Panc1 (cell line): Measurements from ENCODE around the gene TBC1D10A. TPM values are rescaled to one million over a fixed set of nuclear protein-coding genes. Genes with fewer than 3 reads are reported as not detected.

Source experiments
- ATAC-seq: fragments of 200-7000 bp; cut with Tn5 transposase; 2 replicates; pipeline ENCODE4 v1.9.1; 2020; ENCODE audit warnings: mild to moderate bottlenecking, moderate library complexity
- BruUV-seq: library from RNA; stranded (reverse); fragments of 400-500 nt; replicated peaks from 2 replicates; lab custom pipeline; 2021; lab: Mats Ljungman, UMichigan
- CTCF ChIA-PET: fragments of 300-600 bp; sonication (Branson Sonifier 250); formaldehyde crosslinking; loops from one replicate; lab custom pipeline; 2022; ENCODE audit warnings: antibody characterized with exemption; lab: Charles Lee
- POLR2A ChIA-PET: fragments of 300-600 bp; sonication (Branson Sonifier 250); formaldehyde crosslinking; loops from one replicate; lab custom pipeline; 2022; ENCODE audit warnings: antibody characterized with exemption; lab: Charles Lee
- DNase-seq: peaks from one replicate; pipeline ENCODE4 v3.0.0-alpha.2; 2010; ENCODE audit warnings: low read depth, low spot score
- H3K27ac ChIP-seq: 2 replicates; pipeline ENCODE4 v1.5.1; 2011; ENCODE audit warnings: mild to moderate bottlenecking, low read length, inconsistent platforms
- H3K27me3 ChIP-seq: fragments of 200-500 bp; sonication (Bioruptor generic); 2 replicates; pipeline ENCODE4 v1.6.0; 2014; ENCODE audit warnings: low read length, inconsistent platforms; ENCODE audit not compliant: control insufficient read depth, insufficient read depth
- H3K36me3 ChIP-seq: fragments of 200-500 bp; sonication (Bioruptor generic); 2 replicates; pipeline ENCODE4 v1.5.1; 2014; ENCODE audit warnings: inconsistent platforms, mild to moderate bottlenecking, low read length, moderate library complexity; ENCODE audit not compliant: control insufficient read depth, insufficient read depth
- H3K4me1 ChIP-seq: 2 replicates; pipeline ENCODE4 v1.5.1; 2011; ENCODE audit warnings: inconsistent platforms, mild to moderate bottlenecking, low read length, moderate library complexity; ENCODE audit not compliant: control insufficient read depth, insufficient read depth
- H3K4me3 ChIP-seq, 2 experiments: 2 replicates each; pipeline ENCODE4 v1.5.1; 2011 to 2012; ENCODE audit warnings: low read depth in 2 of 2, low read length in 2 of 2, mild to moderate bottlenecking in 2 of 2, inconsistent platforms in 1 of 2, moderate library complexity in 1 of 2
- H3K9me3 ChIP-seq: fragments of 200-500 bp; sonication (Bioruptor generic); 2 replicates; pipeline ENCODE4 v1.5.1; 2014; ENCODE audit warnings: low read depth, mild to moderate bottlenecking, inconsistent platforms, low read length, moderate library complexity; ENCODE audit not compliant: control insufficient read depth, insufficient read depth
- POLR2AphosphoS5 ChIP-seq: IDR thresholded peaks from 2 replicates; pipeline ENCODE4 v1.6.1; 2012; ENCODE audit warnings: mild to moderate bottlenecking, low read depth, low read length, moderate library complexity
- SIN3A ChIP-seq: IDR thresholded peaks from 2 replicates; pipeline ENCODE4 v1.6.1; 2012; ENCODE audit warnings: low read depth, mild to moderate bottlenecking, low read length, moderate library complexity, borderline replicate concordance; ENCODE audit not compliant: insufficient read depth
- TCF7L2 ChIP-seq: IDR thresholded peaks from 2 replicates; pipeline ENCODE4 v1.6.1; 2011; ENCODE audit warnings: mild to moderate bottlenecking, low read depth, low read length, inconsistent platforms
- in situ Hi-C: cut with HindIII; loops from 2 replicates; pipeline ENCODE4 v1.10.0; 2016; ENCODE audit warnings: low sequenced_read_pairs, low pct_unique_long_range_greater_than_20kb
- intact Hi-C: fragments of 100-400 bp; cut with micrococcal nuclease; formaldehyde crosslinking; loops from one replicate; pipeline ENCODE4 v1.10.0; 2022; ENCODE audit not compliant: unreplicated experiment
- total RNA-seq: library from RNA; stranded (reverse); gene quantifications from one replicate; pipeline ENCODE4 v1.2.1, GENCODE V29; 2021; ENCODE audit not compliant: unreplicated experiment
- TF ChIP-seq, protein P1 (sequence below), 2 experiments: IDR thresholded peaks; 2 replicates each; pipeline ENCODE4 v1.6.1; 2011 to 2012; ENCODE audit warnings: low read depth in 2 of 2, control low read depth in 1 of 2, low read length in 1 of 2, mild to moderate bottlenecking in 1 of 2, moderate library complexity in 1 of 2; ENCODE audit not compliant: insufficient read depth in 1 of 2
- TF ChIP-seq, protein P2 (sequence below): fragments of 450-650 bp; IDR thresholded peaks from 2 replicates; pipeline ENCODE4 v1.5.1; 2017; ENCODE audit warnings: mild to moderate bottlenecking

TBC1D10A gene
- total RNA-seq, 1 experiment from 2014 or later = 14.9 TPM

DNA sequence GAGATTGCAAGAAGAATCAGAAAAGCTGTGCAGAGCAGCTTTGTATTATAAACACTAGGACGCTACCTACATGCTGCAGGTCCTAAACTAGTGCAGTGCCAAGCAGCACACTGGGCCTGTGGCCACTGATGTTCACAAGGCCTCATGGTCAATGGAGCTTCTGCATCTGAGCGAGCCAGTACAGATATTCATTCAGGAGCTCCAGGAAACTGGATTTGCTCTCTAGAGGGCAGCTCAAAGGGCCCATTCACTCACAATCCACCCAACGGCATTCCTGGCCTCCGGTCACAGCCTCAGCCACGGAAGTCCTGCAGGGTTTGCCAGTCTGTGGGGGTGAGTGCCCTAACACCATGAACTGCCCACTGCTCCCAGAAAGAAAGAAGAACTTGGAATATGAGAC is 5.8 kb upstream of the TBC1D10A start:
- no peak overlapping the region for H3K4me3 ChIP-seq
- no peak for DNase-seq
- no peak for ATAC-seq
- intact Hi-C loops = no loop called here
- ChIA-PET POLR2A (no interaction called here), CTCF (no interaction called here)
- H3K27me3 ChIP-seq = no peaks in the 10 kb centered on the region
- in situ Hi-C loops = no loop called here
- peaks cover 3% of the 10 kb centered on the region for H3K36me3 ChIP-seq
- no peaks in the 10 kb centered on the region for H3K9me3 ChIP-seq
- TF ChIP-seq, protein P1, sequence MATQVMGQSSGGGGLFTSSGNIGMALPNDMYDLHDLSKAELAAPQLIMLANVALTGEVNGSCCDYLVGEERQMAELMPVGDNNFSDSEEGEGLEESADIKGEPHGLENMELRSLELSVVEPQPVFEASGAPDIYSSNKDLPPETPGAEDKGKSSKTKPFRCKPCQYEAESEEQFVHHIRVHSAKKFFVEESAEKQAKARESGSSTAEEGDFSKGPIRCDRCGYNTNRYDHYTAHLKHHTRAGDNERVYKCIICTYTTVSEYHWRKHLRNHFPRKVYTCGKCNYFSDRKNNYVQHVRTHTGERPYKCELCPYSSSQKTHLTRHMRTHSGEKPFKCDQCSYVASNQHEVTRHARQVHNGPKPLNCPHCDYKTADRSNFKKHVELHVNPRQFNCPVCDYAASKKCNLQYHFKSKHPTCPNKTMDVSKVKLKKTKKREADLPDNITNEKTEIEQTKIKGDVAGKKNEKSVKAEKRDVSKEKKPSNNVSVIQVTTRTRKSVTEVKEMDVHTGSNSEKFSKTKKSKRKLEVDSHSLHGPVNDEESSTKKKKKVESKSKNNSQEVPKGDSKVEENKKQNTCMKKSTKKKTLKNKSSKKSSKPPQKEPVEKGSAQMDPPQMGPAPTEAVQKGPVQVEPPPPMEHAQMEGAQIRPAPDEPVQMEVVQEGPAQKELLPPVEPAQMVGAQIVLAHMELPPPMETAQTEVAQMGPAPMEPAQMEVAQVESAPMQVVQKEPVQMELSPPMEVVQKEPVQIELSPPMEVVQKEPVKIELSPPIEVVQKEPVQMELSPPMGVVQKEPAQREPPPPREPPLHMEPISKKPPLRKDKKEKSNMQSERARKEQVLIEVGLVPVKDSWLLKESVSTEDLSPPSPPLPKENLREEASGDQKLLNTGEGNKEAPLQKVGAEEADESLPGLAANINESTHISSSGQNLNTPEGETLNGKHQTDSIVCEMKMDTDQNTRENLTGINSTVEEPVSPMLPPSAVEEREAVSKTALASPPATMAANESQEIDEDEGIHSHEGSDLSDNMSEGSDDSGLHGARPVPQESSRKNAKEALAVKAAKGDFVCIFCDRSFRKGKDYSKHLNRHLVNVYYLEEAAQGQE (IDR thresholded peaks at IDR 0.05; ENCODE audit: insufficient read depth in 1 of 2, low read depth in 2 of 2, low read length in 1 of 2) = no peak
- TF ChIP-seq, protein P2, sequence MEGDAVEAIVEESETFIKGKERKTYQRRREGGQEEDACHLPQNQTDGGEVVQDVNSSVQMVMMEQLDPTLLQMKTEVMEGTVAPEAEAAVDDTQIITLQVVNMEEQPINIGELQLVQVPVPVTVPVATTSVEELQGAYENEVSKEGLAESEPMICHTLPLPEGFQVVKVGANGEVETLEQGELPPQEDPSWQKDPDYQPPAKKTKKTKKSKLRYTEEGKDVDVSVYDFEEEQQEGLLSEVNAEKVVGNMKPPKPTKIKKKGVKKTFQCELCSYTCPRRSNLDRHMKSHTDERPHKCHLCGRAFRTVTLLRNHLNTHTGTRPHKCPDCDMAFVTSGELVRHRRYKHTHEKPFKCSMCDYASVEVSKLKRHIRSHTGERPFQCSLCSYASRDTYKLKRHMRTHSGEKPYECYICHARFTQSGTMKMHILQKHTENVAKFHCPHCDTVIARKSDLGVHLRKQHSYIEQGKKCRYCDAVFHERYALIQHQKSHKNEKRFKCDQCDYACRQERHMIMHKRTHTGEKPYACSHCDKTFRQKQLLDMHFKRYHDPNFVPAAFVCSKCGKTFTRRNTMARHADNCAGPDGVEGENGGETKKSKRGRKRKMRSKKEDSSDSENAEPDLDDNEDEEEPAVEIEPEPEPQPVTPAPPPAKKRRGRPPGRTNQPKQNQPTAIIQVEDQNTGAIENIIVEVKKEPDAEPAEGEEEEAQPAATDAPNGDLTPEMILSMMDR = no peak
- peaks cover under 1% of the 10 kb centered on the region; the same call in 1 of the 2 replicates for H3K4me1 ChIP-seq
- no peak overlapping the region for H3K27ac ChIP-seq
- BruUV-seq = no TSS peak

DNA sequence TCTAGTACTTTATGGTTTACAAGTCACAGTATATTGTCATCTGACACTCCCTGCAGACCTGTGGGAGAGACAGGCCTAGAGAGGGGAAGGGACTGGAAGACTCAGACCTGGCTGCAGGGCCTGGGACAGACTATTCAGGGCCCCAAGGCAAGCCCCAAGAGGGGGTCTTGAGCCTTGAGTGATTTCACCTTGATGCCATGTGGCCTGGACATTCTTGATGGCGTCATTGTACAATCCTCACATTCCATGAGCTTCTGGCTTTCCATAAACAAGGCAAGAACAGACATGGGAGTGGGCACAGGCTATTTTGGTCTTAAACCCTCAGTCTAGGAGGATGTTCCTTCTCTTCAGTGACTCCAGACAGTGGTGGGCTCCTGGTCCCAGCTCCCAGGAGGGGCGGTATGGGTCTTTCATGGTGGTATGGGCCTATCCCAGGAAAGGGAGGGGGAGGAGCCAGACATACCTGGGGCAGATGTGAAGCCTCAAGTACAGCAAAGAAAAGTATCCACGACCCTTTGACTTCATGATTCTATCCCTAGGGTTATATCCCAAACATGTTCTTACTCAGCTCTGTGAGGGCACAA is 1.8 kb upstream of the TBC1D10A start:
- intact Hi-C loops (no loop called here), in situ Hi-C loops (no loop called here)
- Histone ChIP-seq H3K4me1 (peaks cover 16% of the 10 kb centered on the region), H3K27ac (no peak overlapping the region), H3K4me3 (no peak overlapping the region), H3K9me3 (no peaks in the 10 kb centered on the region), H3K36me3 (peaks cover 2% of the 10 kb centered on the region), H3K27me3 (no peaks in the 10 kb centered on the region)
- no TSS peak for BruUV-seq
- TF ChIP-seq TCF7L2 = no peak
- TF ChIP-seq, protein P1 (IDR thresholded peaks at IDR 0.05; ENCODE audit: insufficient read depth in 1 of 2, low read depth in 2 of 2, low read length in 1 of 2) = no peak
- TF ChIP-seq, protein P2 = no peak
- TF ChIP-seq POLR2AphosphoS5 = no peak
- TF ChIP-seq SIN3A = no peak
- ChIA-PET POLR2A (no interaction called here), CTCF (interaction anchor here (2.3 kb wide), 1 partner anchor 40 kb away, joined by 11 read pairs; no protein-coding TSS in a partner anchor)
- ATAC-seq (no peak), DNase-seq (no peak)
